HFFc6 (cell line): ENCODE data around the gene BCAS1. TPM values are rescaled to one million over a fixed set of nuclear protein-coding genes. Genes with fewer than 3 reads are reported as not detected.

Experiments
- DNase-seq: peaks from one replicate; pipeline ENCODE4 v3.0.0-alpha.2; 2018
- H3K27ac Mint-ChIP-seq: 2 replicates; pipeline ENCODE4 v1.8.0; 2020; ENCODE audit warnings: mild to moderate bottlenecking, mixed read lengths
- H3K27me3 Mint-ChIP-seq: 2 replicates; pipeline ENCODE4 v1.8.0; 2021; ENCODE audit warnings: mild to moderate bottlenecking, moderate library complexity, mixed read lengths; ENCODE audit not compliant: insufficient read depth
- H3K36me3 Mint-ChIP-seq: 2 replicates; pipeline ENCODE4 v1.8.0; 2021; ENCODE audit warnings: low read depth, mixed read lengths
- H3K4me1 Mint-ChIP-seq: 2 replicates; pipeline ENCODE4 v1.8.0; 2020; ENCODE audit warnings: low read depth, mixed read lengths
- H3K4me3 Mint-ChIP-seq: 2 replicates; pipeline ENCODE4 v1.8.0; 2020; ENCODE audit warnings: mild to moderate bottlenecking, moderate library complexity, mixed read lengths
- H3K9me3 Mint-ChIP-seq: 2 replicates; pipeline ENCODE4 v1.8.0; 2020; ENCODE audit warnings: mild to moderate bottlenecking, mixed read lengths
- total RNA-seq, 6 experiments: library from RNA; stranded (reverse); fragmentation: NEBNext Ultra II Directional; extraction: Animal tissue kit (Norgen Biotek cat#: 25700); gene quantifications; 2 replicates in 1 of 6; 3 replicates in 5 of 6; pipeline ENCODE4 v1.2.3, GENCODE V29; 2021
- TF ChIP-seq, protein P1 (sequence below): fragments of 200-600 bp; sonication (generic); IDR thresholded peaks from 2 replicates; pipeline ENCODE4 v1.5.0; 2021; ENCODE audit warnings: antibody characterized with exemption, mild to moderate bottlenecking

BCAS1 gene
- total RNA-seq, 6 experiments from 2014 or later, result 0.07 TPM; not detected in 5

DNA sequence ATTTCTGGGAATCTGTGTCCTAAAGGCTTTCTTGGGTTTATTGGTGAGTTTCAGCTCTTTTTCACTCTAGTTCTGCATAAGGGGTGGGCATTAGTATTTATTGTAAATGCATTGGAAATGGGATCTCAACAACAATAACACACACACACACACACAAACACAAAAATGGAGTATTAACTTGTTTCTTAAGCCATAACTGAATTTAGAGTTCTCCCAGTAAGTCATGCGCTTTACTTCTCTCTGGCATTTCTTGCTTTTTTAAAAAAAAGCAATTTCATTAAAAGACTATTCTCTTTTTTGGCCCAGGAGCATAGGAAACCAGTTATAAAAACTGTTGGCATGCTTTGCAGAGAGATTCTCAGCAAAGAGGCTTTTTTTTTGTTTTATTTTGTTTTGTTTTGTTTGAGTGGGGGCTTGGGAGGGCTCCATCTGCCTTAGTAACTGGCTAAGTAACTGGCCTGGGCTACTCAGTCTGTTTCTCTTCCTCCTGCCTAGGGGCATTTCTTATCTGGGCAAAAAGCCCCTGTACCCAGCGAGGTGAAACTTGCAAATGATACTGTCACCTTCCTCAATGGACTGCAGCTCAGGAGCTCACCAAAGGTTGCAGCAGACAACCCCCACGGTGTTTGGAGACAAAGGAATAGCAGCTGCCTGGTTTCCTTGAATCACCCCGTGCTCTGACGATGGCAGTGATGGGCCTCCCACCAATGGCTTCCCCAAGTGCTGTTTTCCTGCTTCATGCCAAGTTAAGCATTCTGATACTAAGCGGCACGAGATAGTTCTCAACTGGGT is 128.5 kb downstream of the BCAS1 start:
- peaks cover 4% of the 10 kb centered on the region; the same call in 1 of the 2 replicates for H3K27me3 Mint-ChIP-seq
- H3K4me1 Mint-ChIP-seq, result peaks cover 64% of the 10 kb centered on the region
- no peak for DNase-seq
- peak overlapping the region; percentile 78; the same call in 1 of the 2 replicates for H3K4me3 Mint-ChIP-seq
- H3K9me3 Mint-ChIP-seq, result no peaks in the 10 kb centered on the region
- peak overlapping the region; percentile 98 for H3K27ac Mint-ChIP-seq
- TF ChIP-seq, protein P1, sequence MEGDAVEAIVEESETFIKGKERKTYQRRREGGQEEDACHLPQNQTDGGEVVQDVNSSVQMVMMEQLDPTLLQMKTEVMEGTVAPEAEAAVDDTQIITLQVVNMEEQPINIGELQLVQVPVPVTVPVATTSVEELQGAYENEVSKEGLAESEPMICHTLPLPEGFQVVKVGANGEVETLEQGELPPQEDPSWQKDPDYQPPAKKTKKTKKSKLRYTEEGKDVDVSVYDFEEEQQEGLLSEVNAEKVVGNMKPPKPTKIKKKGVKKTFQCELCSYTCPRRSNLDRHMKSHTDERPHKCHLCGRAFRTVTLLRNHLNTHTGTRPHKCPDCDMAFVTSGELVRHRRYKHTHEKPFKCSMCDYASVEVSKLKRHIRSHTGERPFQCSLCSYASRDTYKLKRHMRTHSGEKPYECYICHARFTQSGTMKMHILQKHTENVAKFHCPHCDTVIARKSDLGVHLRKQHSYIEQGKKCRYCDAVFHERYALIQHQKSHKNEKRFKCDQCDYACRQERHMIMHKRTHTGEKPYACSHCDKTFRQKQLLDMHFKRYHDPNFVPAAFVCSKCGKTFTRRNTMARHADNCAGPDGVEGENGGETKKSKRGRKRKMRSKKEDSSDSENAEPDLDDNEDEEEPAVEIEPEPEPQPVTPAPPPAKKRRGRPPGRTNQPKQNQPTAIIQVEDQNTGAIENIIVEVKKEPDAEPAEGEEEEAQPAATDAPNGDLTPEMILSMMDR, result no peak
- no peaks in the 10 kb centered on the region for H3K36me3 Mint-ChIP-seq

DNA sequence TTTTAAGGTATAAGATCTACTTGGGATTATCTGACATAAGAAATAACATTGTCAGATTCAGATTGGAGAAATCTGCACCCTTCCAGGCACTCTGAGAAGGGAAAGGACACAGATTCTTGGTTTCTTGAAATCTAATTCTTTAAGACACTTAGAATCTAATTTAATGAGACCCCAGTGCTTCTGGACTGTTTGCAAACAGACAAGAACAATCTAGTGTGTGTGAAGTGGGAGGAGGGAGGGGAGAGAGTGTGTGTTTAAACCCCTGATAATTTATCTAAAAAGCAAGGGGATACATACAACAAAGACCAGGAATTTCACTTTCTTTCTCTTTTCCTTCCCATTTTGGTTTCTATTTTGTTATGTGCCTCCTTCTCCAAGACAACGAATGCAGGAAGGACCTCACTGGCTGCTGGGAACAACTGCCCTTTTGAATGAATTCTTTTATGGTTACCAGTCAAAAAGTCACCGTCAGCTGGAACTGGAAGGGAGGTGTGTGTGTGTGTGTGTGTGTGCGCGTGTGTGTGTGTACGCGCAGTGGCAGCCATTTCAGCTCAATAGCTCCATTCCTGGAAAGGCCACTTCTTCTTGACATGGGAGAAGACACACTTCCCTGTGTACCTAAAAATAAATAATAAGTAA is 129.4 kb downstream of the BCAS1 start:
- H3K9me3 Mint-ChIP-seq, result no peaks in the 10 kb centered on the region
- H3K4me3 Mint-ChIP-seq, result peak overlapping the region; percentile 78
- peaks cover 4% of the 10 kb centered on the region; the same call in 1 of the 2 replicates for H3K27me3 Mint-ChIP-seq
- peaks cover 65% of the 10 kb centered on the region for H3K4me1 Mint-ChIP-seq
- TF ChIP-seq, protein P1, result no peak
- peak overlapping the region; percentile 98 for H3K27ac Mint-ChIP-seq
- no peaks in the 10 kb centered on the region for H3K36me3 Mint-ChIP-seq
- DNase-seq, result peak; percentile 91

DNA sequence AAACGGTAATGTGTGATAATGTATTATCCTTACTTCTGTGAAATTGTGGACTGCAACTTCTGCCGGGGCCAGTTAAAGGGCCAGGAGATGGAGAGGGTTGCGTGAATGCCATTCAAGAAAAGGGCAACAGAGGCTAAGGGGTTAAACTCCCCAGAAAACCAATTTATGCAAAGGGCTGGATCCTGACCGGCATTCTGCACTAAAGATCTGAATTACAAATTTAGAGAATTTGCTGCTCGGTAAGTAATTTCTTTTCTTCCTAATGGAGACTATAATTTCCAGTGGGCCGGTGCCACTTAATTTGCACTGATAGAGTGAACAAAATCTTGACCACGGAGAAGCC is 130.1 kb downstream of the BCAS1 start:
- no peaks in the 10 kb centered on the region for H3K9me3 Mint-ChIP-seq
- H3K4me1 Mint-ChIP-seq, result peaks cover 72% of the 10 kb centered on the region
- H3K36me3 Mint-ChIP-seq, result no peaks in the 10 kb centered on the region
- H3K4me3 Mint-ChIP-seq, result peak overlapping the region; percentile 56
- peaks cover 4% of the 10 kb centered on the region; the same call in 1 of the 2 replicates for H3K27me3 Mint-ChIP-seq
- H3K27ac Mint-ChIP-seq, result peak overlapping the region; percentile 98
- TF ChIP-seq, protein P1, result no peak
- DNase-seq, result no peak

DNA sequence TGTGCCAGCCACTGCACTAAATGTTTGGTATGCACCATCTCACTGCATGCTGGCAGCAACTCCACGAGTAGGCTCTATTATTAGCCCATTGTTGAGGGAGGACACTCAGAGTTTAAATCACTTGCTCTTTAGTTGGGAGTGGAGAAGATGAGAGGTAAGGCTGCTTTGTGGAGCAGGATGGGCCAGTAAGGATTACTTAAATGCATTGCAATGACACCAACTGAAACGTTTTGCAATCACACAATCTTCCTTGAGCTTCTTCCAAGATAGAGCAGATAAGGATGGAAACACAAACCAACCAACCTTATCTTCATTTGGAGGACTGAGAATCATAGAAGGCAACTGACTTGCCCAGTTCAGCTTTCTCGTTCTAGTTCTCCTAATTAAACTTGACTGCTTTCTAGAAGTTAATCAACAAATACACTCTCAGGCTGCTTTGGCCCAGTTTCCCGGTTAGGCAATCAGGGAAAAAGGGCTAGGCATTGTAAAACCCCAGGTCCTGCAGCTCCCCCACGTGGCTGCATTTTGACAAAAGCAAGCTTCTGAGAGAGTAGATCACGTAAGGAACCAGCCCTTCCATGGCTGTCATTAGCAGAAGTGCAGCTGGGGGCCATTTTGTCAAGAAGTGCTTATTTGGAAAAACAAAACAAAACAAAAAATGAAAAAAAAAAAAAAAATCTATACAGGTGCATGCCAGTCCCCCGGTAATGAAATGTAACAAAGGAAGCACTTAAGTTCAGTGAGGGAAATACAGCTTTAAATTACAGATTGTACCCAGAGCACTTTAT is 130.6 kb downstream of the BCAS1 start:
- peak; percentile 95 for DNase-seq
- no peaks in the 10 kb centered on the region for H3K36me3 Mint-ChIP-seq
- H3K27ac Mint-ChIP-seq, result peak overlapping the region; percentile 98
- peaks cover 4% of the 10 kb centered on the region; the same call in 1 of the 2 replicates for H3K27me3 Mint-ChIP-seq
- TF ChIP-seq, protein P1, result peak; percentile 88
- peak overlapping the region; percentile 56 for H3K4me3 Mint-ChIP-seq
- H3K4me1 Mint-ChIP-seq, result peaks cover 78% of the 10 kb centered on the region
- no peaks in the 10 kb centered on the region for H3K9me3 Mint-ChIP-seq

DNA sequence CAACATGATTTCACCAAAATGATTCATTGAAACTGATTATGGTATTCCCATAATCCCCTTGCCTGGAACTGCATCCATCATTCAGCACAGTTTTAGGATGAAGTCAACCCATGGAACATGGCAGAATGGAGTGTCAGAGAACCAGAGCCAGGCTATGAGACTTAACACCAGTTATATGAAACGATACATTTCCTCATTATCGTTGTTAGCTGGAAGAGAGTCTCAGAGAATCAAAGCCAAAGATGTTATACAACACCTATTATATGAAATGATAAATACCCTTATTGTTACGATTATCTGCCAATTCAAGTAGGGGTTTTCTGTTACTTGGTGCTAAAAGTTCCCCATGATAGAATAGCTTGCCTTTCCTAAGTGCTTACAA is 131.2 kb downstream of the BCAS1 start:
- H3K27me3 Mint-ChIP-seq, result peaks cover 4% of the 10 kb centered on the region; the same call in 1 of the 2 replicates
- TF ChIP-seq, protein P1, result no peak
- H3K27ac Mint-ChIP-seq, result peak overlapping the region; percentile 98
- peaks cover 80% of the 10 kb centered on the region for H3K4me1 Mint-ChIP-seq
- H3K4me3 Mint-ChIP-seq, result peak overlapping the region; percentile 4
- no peak for DNase-seq
- no peaks in the 10 kb centered on the region for H3K9me3 Mint-ChIP-seq
- H3K36me3 Mint-ChIP-seq, result no peaks in the 10 kb centered on the region
